Measurements from ENCODE around the gene FADS6.

FADS6 gene

DNA sequence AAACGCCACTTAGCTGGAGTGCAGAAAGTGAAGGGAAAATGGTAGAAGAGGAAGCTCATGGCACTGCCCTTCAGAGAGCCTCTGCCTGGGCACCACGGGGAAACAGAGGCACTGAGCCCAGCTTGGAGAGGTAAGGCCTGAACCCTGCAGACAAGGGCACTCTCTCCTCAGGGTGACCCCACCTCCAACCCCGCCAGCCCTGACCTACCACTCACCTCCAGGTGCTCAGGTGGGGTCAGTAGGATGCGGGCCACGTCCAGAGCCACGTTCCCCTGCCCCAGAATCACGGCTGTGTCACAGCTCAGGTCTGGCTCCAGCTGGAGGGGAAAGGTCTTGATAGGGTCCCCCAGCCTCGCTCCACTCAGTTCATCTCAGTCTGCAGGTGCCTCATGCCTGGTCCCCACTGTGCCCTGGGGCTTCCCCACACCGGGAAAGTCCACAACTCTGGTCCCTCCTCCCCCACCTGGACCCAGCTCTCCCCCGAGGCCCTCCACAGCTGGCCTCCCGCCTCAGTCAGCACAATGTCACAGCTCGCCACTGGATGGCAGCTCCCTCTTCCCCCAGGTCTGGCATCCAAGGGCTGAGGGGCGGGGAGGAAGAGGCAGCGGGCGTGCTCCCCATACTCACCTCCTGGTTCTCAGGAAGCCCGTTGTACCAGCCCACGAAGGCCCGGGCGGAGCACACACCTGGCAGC is 27.8 kb downstream of the FADS6 start:
- no peak for DNase-seq

- peak; percentile 80 for DNase-seq
Observed at GRCh38 chr17:74864866-74865395, 28.5 kb downstream of the FADS6 start.

DNA sequence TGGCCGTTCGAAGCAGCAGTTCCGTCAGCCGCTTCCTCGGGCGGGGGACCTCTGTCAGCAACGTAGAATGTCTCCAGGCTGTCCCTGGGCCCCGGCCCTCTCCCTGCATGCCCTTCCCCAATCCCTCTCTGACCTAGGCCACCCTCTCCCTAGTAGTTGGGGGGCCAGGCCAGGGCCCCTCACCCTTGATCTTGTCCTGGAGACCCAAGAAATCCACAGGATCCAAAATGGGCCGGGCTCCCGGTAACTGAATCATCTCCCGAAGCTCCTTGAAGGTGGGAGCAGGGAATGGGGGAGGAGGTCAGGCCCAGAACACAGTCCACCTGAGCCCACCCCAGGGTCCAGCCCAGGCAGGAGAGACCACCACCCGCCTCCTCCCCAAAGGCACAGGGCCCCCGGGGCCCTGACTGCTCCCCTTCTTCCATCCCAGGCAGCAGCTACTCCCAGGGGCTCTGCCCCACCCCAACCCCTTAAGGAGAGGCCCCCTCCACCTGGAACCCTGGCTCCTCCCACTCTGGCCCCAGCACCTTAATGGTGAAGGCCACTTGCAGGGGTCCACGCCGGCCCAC is 29.1 kb downstream of the FADS6 start:
- DNase-seq, result no peak

GRCh38 chr17:74863420-74864296 is 29.8 kb downstream of the FADS6 start:
- no peak for DNase-seq

GRCh38 chr17:74862919-74863318 is 30.5 kb downstream of the FADS6 start:
- DNase-seq, result no peak

DNA sequence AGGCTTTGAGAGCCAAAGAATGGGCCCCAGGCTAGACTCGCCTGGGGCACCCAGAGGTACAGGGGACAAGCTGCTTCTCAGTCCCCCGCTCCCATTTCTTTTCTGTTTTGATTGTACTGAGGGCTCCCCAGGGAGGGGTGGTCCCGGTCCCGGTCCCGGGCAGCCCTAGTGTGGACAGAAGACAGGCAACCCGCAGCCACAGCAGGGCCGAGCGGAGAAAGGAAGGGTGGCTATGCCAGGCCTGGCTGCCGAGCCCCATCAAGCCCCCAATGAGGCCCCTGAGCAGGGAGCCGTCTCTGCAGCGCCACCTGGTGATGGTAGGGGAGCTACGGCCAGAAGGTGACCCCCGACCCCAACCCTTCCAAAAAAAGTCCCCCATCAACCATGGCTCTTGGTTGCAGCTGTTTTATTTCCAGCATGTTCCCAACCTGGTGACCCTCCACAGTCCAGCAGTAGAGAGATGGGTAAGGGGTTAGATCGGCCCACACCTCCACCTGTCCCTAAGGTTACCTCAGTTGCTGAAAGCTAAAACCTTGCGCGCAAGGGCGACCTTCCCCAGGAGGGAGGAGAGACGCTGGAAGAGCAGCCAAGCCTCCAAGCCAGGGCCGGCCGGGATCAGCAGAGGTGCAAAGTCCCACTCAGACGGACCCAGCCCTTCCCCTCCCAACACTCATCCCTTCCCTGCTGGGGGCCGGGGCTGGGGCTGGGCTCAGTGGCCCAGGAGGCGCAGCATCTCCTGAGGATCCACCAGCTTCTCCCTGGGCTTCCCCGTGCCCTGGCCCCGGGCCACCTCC is 31.1 kb downstream of the FADS6 start:
- peak; percentile 83 for DNase-seq

- DNase-seq, result peak in 1 of 2 donors; percentile 15
Observed at GRCh38 chr17:74861662-74862107, 31.7 kb downstream of the FADS6 start.

DNA sequence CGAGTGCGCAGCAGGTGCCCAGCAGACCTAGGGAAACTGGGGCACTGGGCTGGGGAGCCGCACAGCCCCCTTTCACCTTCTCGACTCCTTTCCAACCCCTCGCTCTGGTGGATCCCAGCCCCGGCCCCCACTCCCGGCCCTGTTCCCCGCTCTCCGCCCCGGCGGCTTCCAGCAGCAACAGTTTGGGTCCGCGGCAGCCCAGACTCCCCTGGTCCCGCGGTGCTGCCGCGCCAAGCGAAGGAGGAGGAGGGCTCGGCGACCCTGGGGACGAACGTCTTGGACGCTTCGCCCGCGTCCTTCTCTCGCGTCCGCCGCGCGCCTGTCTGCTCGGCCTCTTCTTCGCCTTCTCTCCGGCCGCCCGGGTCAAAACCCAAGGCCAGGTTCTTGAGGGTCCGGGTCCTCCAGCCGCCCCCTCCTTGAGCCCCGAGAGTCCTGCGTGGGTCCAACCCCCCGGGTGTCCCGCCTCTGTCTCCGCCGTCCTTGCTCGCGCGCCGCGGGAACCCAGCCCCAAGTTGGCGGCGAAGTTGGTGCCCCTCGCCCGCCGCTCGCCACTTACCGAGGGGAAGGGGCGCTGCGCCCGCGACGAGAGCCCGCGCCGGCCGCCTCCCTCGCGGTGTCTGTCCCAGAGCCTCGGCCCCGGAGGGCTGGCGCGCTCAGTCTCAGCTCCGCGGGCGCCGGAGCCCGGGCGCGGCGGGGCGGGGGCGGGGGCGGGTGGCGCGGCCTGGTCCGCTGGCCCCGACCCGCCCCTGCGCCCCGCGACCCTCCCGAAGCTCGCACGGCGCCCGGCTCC is 32.4 kb downstream of the FADS6 start:
- no peak for DNase-seq

DNA sequence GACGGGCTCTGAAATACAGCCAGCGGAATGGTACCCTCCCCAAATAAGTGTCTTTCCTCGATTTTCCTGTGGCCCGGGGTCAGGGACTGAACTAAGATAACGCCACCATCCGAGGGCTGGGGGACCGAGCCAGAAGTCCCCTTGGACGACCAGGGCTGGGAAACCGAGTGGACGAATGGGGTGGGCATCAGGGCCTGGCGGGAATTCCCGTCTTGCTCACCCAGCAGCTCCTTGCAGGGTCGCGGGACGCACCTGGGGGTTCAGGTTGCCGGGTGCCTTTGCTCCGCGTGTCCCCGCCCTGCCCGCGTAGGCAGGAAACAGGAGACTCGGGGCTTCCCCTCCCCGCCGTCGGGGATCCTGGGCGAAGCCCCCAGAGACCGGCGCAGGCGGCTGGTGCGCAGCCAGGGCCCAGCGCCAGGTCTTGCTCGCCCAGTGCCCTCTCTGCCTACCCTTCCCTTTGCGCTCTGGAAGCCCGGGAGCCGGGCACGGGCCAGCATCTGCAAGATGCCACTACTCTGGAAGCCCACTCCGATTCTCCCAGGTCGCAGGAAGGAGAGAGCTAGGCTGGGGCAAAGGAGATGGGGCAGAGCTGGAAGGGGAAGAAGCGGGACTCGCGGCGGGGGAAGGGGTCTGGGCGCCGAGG is 33.1 kb downstream of the FADS6 start:
- DNase-seq, result no peak

GRCh38 chr17:74859459-74860228 is 33.8 kb downstream of the FADS6 start, which contains the start of gene GRIN2C:
GRIN2C (minus strand) TSS chr17:74859885; CDS start chr17:74855092, 4,793 bp downstream.
- DNase-seq, result peak; percentile 32 to 45

DNA sequence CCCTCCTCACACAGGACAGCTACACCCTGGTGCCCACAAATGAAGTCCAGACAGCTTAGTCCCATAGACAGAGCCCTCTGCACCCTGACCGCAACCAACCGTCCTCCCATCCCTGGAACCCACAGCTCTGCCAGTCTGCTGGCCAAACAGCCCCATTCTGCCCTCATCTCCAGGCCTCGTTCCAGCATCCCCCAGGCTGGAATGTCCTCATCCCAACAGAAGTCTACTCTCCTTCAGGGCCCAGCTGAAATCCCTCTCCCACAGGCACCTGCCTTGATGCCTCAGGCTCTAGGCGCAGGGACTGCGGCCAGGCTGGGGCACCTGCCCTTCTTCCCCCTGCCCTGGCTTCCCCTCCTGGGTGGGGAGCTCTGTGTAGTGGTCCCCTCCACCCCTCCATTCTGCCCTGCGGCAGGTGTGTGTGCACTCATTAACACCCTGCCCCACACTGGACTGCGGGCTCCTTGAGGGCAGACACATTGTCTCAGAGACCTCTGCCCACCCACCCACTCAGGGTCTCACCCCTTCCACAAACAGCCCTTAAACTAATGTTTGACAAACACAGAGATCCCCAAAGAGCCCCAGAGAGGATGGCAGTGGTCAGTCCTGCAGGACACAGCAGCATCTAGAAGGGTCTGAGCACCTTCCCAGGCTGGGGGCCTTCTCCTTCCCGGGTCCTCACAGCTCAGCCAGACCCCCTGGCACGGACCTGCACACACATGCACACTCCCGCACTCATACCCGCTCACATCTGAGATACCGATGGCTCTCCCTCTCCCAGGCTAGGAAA is 34.6 kb downstream of the FADS6 start:
- no peak for DNase-seq

DNA sequence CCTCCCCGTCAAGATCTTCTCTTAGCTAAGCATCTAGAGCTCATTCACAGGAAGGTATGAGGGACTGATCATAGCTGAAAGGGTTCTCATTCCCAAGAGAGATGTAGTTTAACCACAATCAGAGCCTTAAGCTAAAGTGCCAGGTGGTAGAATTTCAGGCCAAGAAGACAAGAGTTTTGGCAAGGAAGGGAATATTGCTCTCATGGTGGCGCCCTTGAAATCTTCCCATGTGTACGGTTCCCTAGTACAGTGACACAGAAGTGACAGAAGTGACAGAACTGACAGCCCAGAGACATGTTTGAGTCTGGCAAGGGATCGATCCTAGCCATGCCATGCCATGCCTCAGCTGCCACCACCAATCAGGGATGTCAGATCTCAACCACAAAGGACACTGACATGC is 36.2 kb downstream of the FADS6 start:
- DNase-seq, result no peak

DNA sequence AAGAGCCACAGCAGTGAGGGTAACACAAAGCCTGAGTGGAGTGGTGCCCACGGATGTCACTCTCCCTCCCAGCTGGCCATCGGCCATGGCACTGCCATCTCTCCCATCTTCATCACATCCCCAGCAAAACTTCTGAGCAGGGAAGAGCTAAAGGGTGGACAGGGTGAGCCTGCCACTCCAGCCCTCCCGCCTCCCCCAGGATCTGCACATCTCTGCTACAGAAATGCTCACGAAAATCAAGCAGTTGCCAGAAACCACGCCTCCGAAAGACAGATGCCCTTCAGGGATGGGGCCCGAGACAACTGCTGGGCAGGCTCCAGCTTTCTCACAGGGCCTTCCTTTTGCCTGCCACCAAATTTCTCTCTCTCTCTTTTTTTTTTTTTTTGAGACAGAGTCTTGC is 37.3 kb downstream of the FADS6 start:
- no peak for DNase-seq

- DNase-seq, result no peak
Observed at GRCh38 chr17:74855323-74855722, 38.1 kb downstream of the FADS6 start.

GRCh38 chr17:74854792-74855191 is 38.6 kb downstream of the FADS6 start:
- no peak for DNase-seq

- no peak for DNase-seq
Observed at GRCh38 chr17:74853669-74854068, 39.8 kb downstream of the FADS6 start.

DNA sequence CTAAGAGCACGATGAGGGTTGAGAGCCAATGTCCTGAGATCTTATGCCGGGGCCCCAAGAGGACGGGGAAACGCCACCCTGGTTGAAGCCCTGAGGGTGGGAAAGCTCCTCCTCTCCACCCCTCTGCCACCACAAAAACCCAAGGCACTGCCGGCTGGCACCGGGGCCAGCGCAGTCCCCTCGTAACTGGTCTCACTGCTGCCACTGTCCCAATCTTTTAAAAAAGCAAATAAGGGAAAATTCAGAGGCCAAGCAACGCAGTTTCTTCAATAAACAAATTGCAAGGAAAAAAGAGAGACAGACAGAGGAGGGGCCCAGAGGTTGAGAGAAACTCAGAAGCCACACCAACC is 40.4 kb downstream of the FADS6 start:
- no peak for DNase-seq

DNA sequence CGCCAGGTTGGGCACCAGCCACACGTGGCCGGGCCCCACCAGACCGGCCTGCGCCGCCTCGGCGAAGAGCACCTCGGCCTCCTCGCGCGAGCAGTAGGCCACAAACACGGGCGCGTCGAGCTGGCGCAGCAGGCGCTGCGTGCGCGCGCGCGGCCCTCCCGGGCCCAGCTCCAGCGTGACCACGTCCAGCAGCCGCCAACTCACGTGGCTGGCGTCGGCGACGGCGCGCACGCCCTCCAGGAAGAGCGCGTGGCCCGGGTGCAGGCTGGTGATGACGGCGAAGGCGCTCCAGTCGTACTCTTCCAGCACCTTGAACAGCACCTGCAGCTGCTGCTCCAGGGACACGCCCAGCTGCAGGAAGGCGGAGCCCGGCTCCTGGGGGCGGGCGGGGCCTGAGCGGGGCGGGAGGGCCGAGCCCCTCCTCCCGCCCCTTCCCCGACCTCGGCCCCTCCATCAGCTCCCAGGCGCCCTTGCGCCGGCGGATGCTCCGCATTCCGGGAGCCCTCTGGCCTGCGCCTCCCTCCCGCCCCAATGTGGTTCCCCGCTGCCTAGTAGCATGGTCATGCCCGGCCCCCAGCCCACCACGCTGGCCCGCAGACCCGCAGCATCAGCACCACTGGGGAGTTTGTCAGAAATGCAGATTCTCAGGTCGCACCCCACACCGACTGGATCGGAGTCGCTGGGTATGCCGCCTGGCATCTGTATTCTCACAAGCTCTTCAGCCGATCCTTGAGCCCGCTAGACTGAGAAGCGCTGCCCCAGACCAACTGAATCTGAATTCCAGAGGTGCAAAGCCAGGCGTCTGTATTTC is 41.0 kb downstream of the FADS6 start:
- peak; percentile 66 to 72 for DNase-seq
